GM12878 (cell line): ENCODE measurements around the gene PGM3. TPM values are rescaled to one million over a fixed set of nuclear protein-coding genes. Genes with fewer than 3 reads are reported as not detected.

Experiments
- ATAC-seq: fragments of 200-7000 bp; cut with Tn5 transposase; 3 replicates; pipeline ENCODE4 v1.9.1; 2020; ENCODE audit warnings: mild to moderate bottlenecking, moderate library complexity
- BruUV-seq: library from RNA; stranded (reverse); fragments of 400-500 nt; replicated peaks from 2 replicates; lab custom pipeline; 2021; lab: Mats Ljungman, UMichigan
- CTCF ChIA-PET: fragments of 300-600 bp; sonication (Branson Sonifier 250); formaldehyde crosslinking; extraction: SDS; loops from one replicate; lab custom pipeline; 2021; ENCODE audit warnings: inconsistent platforms; lab: Yijun Ruan, JAX
- POLR2A ChIA-PET: fragments of 350-600 bp; formaldehyde crosslinking; extraction: SDS; loops from one replicate; lab custom pipeline; 2021; ENCODE audit warnings: inconsistent platforms; lab: Charles Lee
- RAD21 ChIA-PET: fragments of 300-600 bp; sonication (Branson Sonifier 250); formaldehyde crosslinking; loops from one replicate; lab custom pipeline; 2023; ENCODE audit warnings: antibody characterized with exemption; ENCODE audit not compliant: unreplicated experiment; lab: Charles Lee
- SMC1A ChIA-PET: fragments of 300-600 bp; sonication (Branson Sonifier 250); formaldehyde crosslinking; loops from one replicate; lab custom pipeline; 2023; ENCODE audit not compliant: unreplicated experiment, uncharacterized antibody; lab: Charles Lee
- DNase-seq: peaks from one replicate; pipeline ENCODE4 v3.0.0-alpha.2; 2011; ENCODE audit warnings: low read depth, low spot score
- FAIRE-seq: peaks from 3 replicates; lab custom pipeline; 2011; peaks lifted over from hg19 to GRCh38; lab: Jason Lieb, UNC
- H2AFZ ChIP-seq: 2 replicates; pipeline ENCODE4 v1.6.0; 2011; ENCODE audit warnings: low read depth, low read length, control low read depth; ENCODE audit not compliant: control insufficient read depth
- H3K27ac ChIP-seq: 2 replicates; pipeline ENCODE4 v1.5.1; 2011; ENCODE audit warnings: control low read depth; ENCODE audit not compliant: control insufficient read depth, insufficient read depth
- H3K27me3 ChIP-seq, 2 experiments: replicated peaks in 1 of 2; 2 replicates each; pipeline versions ENCODE4 v1.6.0 to v1.6.1; 2011; ENCODE audit warnings: low read length in 1 of 2; ENCODE audit not compliant: control insufficient read depth in 2 of 2, insufficient read depth in 2 of 2
- H3K36me3 ChIP-seq, 2 experiments: 2 replicates each; pipeline ENCODE4 v1.5.1; 2011; ENCODE audit warnings: low read length in 1 of 2; ENCODE audit not compliant: control insufficient read depth in 2 of 2, insufficient read depth in 2 of 2
- H3K4me1 ChIP-seq: 2 replicates; pipeline ENCODE4 v1.6.1; 2011; ENCODE audit warnings: mild to moderate bottlenecking, low read length, moderate library complexity, mixed read lengths; ENCODE audit not compliant: control insufficient read depth, insufficient read depth
- H3K4me2 ChIP-seq: 2 replicates; pipeline ENCODE4 v1.6.0; 2011; ENCODE audit warnings: control low read depth; ENCODE audit not compliant: control insufficient read depth, insufficient read depth
- H3K4me3 ChIP-seq: fragments of 200-600 bp; sonication (generic); 2 replicates; pipeline ENCODE4 v1.5.1; 2016
- H3K79me2 ChIP-seq: 2 replicates; pipeline ENCODE4 v1.6.0; 2011; ENCODE audit warnings: low read length; ENCODE audit not compliant: control insufficient read depth, insufficient read depth
- H3K9ac ChIP-seq: 2 replicates; pipeline ENCODE4 v1.8.0; 2011; ENCODE audit warnings: low read length, control low read depth, mixed read lengths; ENCODE audit not compliant: control insufficient read depth, insufficient read depth
- H3K9me3 ChIP-seq: replicated peaks from 3 replicates; pipeline ENCODE4 v1.5.1; 2011; ENCODE audit warnings: mild to moderate bottlenecking, low read length; ENCODE audit not compliant: control insufficient read depth, insufficient read depth
- H4K20me1 ChIP-seq: 2 replicates; pipeline ENCODE4 v1.6.0; 2011; ENCODE audit not compliant: control insufficient read depth, insufficient read depth
- BCL11A ChIP-seq: IDR thresholded peaks from 2 replicates; pipeline ENCODE4 v1.6.1; 2011; ENCODE audit warnings: low read depth, low read length
- BCL3 ChIP-seq: IDR thresholded peaks from 2 replicates; pipeline ENCODE4 v1.6.1; 2011; ENCODE audit warnings: borderline replicate concordance, low read depth, mild to moderate bottlenecking, moderate library complexity, low read length; ENCODE audit not compliant: insufficient read depth, poor library complexity, severe bottlenecking
- CBX3 ChIP-seq: fragments of 200-600 bp; sonication (generic); IDR thresholded peaks from 2 replicates; pipeline ENCODE4 v1.6.1; 2016; ENCODE audit warnings: low read depth, borderline replicate concordance
- CREM ChIP-seq: IDR thresholded peaks from 2 replicates; pipeline ENCODE4 v1.6.1; 2014; ENCODE audit warnings: antibody characterized with exemption, low read depth
- ESRRA ChIP-seq: IDR thresholded peaks from 2 replicates; pipeline ENCODE4 v1.6.1; 2012; ENCODE audit warnings: mild to moderate bottlenecking, low read length, improper control_type of control experiment
- IRF4 ChIP-seq: IDR thresholded peaks from 2 replicates; pipeline ENCODE4 v1.6.1; 2011; ENCODE audit warnings: low read depth, low read length
- KAT2A ChIP-seq: conservative IDR thresholded peaks from 2 replicates; pipeline ENCODE4 v1.6.1; 2011; ENCODE audit warnings: low read depth, low read length; ENCODE audit not compliant: control insufficient read depth
- PML ChIP-seq: IDR thresholded peaks from 2 replicates; pipeline ENCODE4 v1.6.1; 2012; ENCODE audit warnings: low read length, inconsistent platforms
- PRDM15 ChIP-seq: fragments of 450-650 bp; formaldehyde crosslinking; IDR thresholded peaks from 2 replicates; pipeline ENCODE4 v1.4.0; 2020; ENCODE audit warnings: mild to moderate bottlenecking, moderate library complexity
- SPI1 ChIP-seq: IDR thresholded peaks from 2 replicates; pipeline ENCODE4 v1.6.1; 2011; ENCODE audit warnings: low read depth, mild to moderate bottlenecking, low read length, moderate library complexity, borderline replicate concordance; ENCODE audit not compliant: insufficient read depth
- SREBF2 ChIP-seq: IDR thresholded peaks from 2 replicates; pipeline ENCODE4 v1.6.1; 2012; ENCODE audit warnings: mild to moderate bottlenecking, low read length
- USF1 ChIP-seq: IDR thresholded peaks from 2 replicates; pipeline ENCODE4 v1.6.1; 2011; ENCODE audit warnings: borderline replicate concordance, low read depth, mild to moderate bottlenecking, moderate library complexity, mixed read lengths, low read length; ENCODE audit not compliant: insufficient read depth; ENCODE audit errors: extremely low read length
- ZSCAN29 ChIP-seq: fragments of 450-650 bp; IDR thresholded peaks from 2 replicates; pipeline ENCODE4 v1.6.1; 2017; ENCODE audit warnings: mild to moderate bottlenecking, moderate library complexity
- ZZZ3 ChIP-seq: IDR thresholded peaks from 2 replicates; pipeline ENCODE4 v1.6.1; 2011; ENCODE audit warnings: low read depth; ENCODE audit not compliant: control insufficient read depth, insufficient read length
- WGBS: methylation state at CpG from one replicate; pipeline ENCODE4 v1.1.6; 2016; ENCODE audit warnings: low lambda C conversion rate; ENCODE audit not compliant: insufficient replicate concordance, insufficient coverage; ENCODE audit errors: missing lambda C conversion rate; 5-methylcytosine and 5-hydroxymethylcytosine counted together
- in situ Hi-C: fragments of 300-500 bp; cut with MboI; formaldehyde crosslinking; loops from 9 replicates; pipeline ENCODE4 v1.14.3; 2018; ENCODE audit warnings: mixed read lengths
- intact Hi-C: fragments of 100-400 bp; cut with micrococcal nuclease; formaldehyde crosslinking; loops from one replicate; pipeline ENCODE4 v1.14.2; 2022; ENCODE audit not compliant: unreplicated experiment
- polyA plus RNA-seq, 11 experiments: library from polyadenylated mRNA; depleted of rRNA in 4 of 11; unstranded in 6 of 11; stranded (reverse) in 5 of 11; fragments of >200 nt; fragmentation: Nextera tagmentation in 4 of 11; fragmentation: Illumina TruSeq in 1 of 11; extraction: Ambion mirVana in 4 of 11; extraction: Trizol in 1 of 11; gene quantifications; 1 replicate in 1 of 11; 2 replicates in 10 of 11; pipeline versions ENCODE4 v1.2.1 to v1.2.3, GENCODE V29; 2011 to 2016; ENCODE audit warnings: inconsistent platforms in 2 of 11, missing spikeins in 2 of 11, low read depth in 1 of 11
- total RNA-seq, 4 experiments: library from RNA; depleted of rRNA in 3 of 4; stranded (reverse); fragments of >200 nt in 3 of 4; fragmentation: Illumina TruSeq in 1 of 4; extraction: Trizol in 1 of 4; gene quantifications; 2 replicates each; pipeline versions ENCODE4 v1.2.1 to v1.2.3, GENCODE V29; 2013 to 2021

The PGM3 gene
- total and polyA plus RNA-seq, 10 of the 15 experiments (the other 5 are each of a cell fraction or from before 2014, with no cell fraction given), result 13.0 to 36.0 (median 24.6) TPM

- TF ChIP-seq USF1, result no peak
- TF ChIP-seq, all 136 proteins: peak for 0
Measured at GRCh38 chr6:83185096-83185495, 8.0 kb downstream of the PGM3 start (continued).

- CTCF ChIA-PET, result interaction anchor here (0.9 to 19.2 kb wide), 6 partner anchors 20 to 126 kb away, joined by 3 to 195 read pairs (median 4); partner anchors contain the start of genes DOP1A and UBE3D
- FAIRE-seq (no peak), DNase-seq (no peak), ATAC-seq (no peak)
- intact Hi-C loops, result no loop called here
- no peak overlapping the region for H3K9ac ChIP-seq
- peaks cover 2 to 17% of the 10 kb centered on the region in 2 experiments for H3K36me3 ChIP-seq
- WGBS, result 95% methylated on average over 9 of the region's 9 CpGs
- H3K4me2 ChIP-seq, result no peak overlapping the region
- no peak overlapping the region for H3K27ac ChIP-seq
- H3K4me1 ChIP-seq, result no peaks in the 10 kb centered on the region
- POLR2A ChIA-PET, result no interaction called here
- no peak overlapping the region for H3K4me3 ChIP-seq
- in situ Hi-C loops, result no loop called here
- no peak overlapping the region for H2AFZ ChIP-seq
- no peaks in the 10 kb centered on the region for H4K20me1 ChIP-seq
- SMC1A ChIA-PET, result interaction anchor here (1.2 kb wide), 1 partner anchor 97 kb away, joined by 3 read pairs; no protein-coding TSS in a partner anchor
- no peaks in the 10 kb centered on the region for H3K79me2 ChIP-seq
- no TSS peak for BruUV-seq
- no peak for TF ChIP-seq ZSCAN29
- TF ChIP-seq BCL11A, result no peak
- no peak for TF ChIP-seq CBX3
- no peak for TF ChIP-seq KAT2A
- TF ChIP-seq SREBF2, result no peak
- no peak for TF ChIP-seq IRF4
- TF ChIP-seq ESRRA, result no peak
- no peak for TF ChIP-seq ZZZ3
- no peak for TF ChIP-seq PML
- TF ChIP-seq SPI1, result no peak
- no peak for TF ChIP-seq CREM
- no peak for TF ChIP-seq PRDM15 (CRISPR knock-in tag)
- TF ChIP-seq BCL3, result no peak
- no peaks in the 10 kb centered on the region for H3K27me3 ChIP-seq
- RAD21 ChIA-PET, result interaction anchor here (4.4 kb wide), 1 partner anchor 116 kb away, joined by 19 read pairs; the partner anchor contains the start of genes DOP1A and UBE3D
- no peaks in the 10 kb centered on the region for H3K9me3 ChIP-seq
Measured at GRCh38 chr6:83183082-83183828, 9.8 kb downstream of the PGM3 start.
